Natural killer cell (primary cell): ENCODE measurements around the gene S100A9. TPM values are rescaled to one million over a fixed set of nuclear protein-coding genes. Genes with fewer than 3 reads are reported as not detected.

ENCODE experiments used
- ATAC-seq, 3 donors: fragments of 150-1000 bp in 2 of 3; fragments of 200-7000 bp in 1 of 3; cut with Tn5 transposase; 1 replicate in 1 of 3; 2 replicates in 2 of 3; pipeline ENCODE4 v1.10.0; 2021; ENCODE audit warnings: mild to moderate bottlenecking in 2 of 3, moderate library complexity in 2 of 3
- DNase-seq, 2 donors: peaks; one replicate each; pipeline versions ENCODE4 v3.0.0 to v3.0.0-alpha.2; 2013 to 2021; ENCODE audit warnings: mixed read lengths in 1 of 2
- H3K27ac ChIP-seq: one replicate; pipeline ENCODE4 v1.5.1; 2013; ENCODE audit warnings: mild to moderate bottlenecking, low read length
- H3K27me3 ChIP-seq: one replicate; pipeline ENCODE4 v1.6.1; 2013; ENCODE audit warnings: low read length; ENCODE audit not compliant: control insufficient read depth, insufficient read depth
- H3K36me3 ChIP-seq: one replicate; pipeline ENCODE4 v1.6.1; 2013; ENCODE audit warnings: low read length; ENCODE audit not compliant: control insufficient read depth, insufficient read depth
- H3K4me1 ChIP-seq: one replicate; pipeline ENCODE4 v1.6.1; 2013; ENCODE audit warnings: low read length; ENCODE audit not compliant: control insufficient read depth, insufficient read depth
- H3K4me3 ChIP-seq: one replicate; pipeline ENCODE4 v1.5.1; 2013; ENCODE audit warnings: low read length
- H3K9me3 ChIP-seq: one replicate; pipeline ENCODE4 v1.6.1; 2013; ENCODE audit warnings: low read length; ENCODE audit not compliant: control insufficient read depth, insufficient read depth
- H3K27ac Mint-ChIP-seq, 2 donors: one replicate each; pipeline ENCODE4 v1.8.0; 2022; ENCODE audit warnings: mild to moderate bottlenecking in 2 of 2, mixed read lengths in 2 of 2, moderate library complexity in 1 of 2
- H3K27me3 Mint-ChIP-seq, 2 donors: one replicate each; pipeline ENCODE4 v1.8.0; 2022; ENCODE audit warnings: low read depth in 2 of 2, mixed read lengths in 2 of 2
- H3K36me3 Mint-ChIP-seq: one replicate; pipeline ENCODE4 v1.8.0; 2022; ENCODE audit warnings: mixed read lengths
- H3K4me1 Mint-ChIP-seq, 2 donors: one replicate each; pipeline ENCODE4 v1.8.0; 2022; ENCODE audit warnings: mixed read lengths in 2 of 2
- H3K4me3 Mint-ChIP-seq: one replicate; pipeline ENCODE4 v1.8.0; 2022; ENCODE audit warnings: mild to moderate bottlenecking, moderate library complexity, mixed read lengths
- H3K9me3 Mint-ChIP-seq, 2 donors: one replicate each; pipeline ENCODE4 v1.8.0; 2022; ENCODE audit warnings: mixed read lengths in 2 of 2
- CTCF ChIP-seq: fragments of 200-600 bp; IDR thresholded peaks from one replicate; pipeline ENCODE4 v1.8.0; 2022; ENCODE audit warnings: antibody characterized with exemption
- WGBS: methylation state at CpG from one replicate; pipeline ENCODE4 v1.1.7; 2013; ENCODE audit warnings: missing lambda C conversion rate; ENCODE audit not compliant: insufficient coverage; 5-methylcytosine and 5-hydroxymethylcytosine counted together
- intact Hi-C: fragments of 100-400 bp; cut with micrococcal nuclease; formaldehyde crosslinking; loops from one replicate; pipeline ENCODE4 v1.14.2; 2022
- total RNA-seq, 4 donors: library from RNA; stranded (reverse); fragments of 120-200 nt in 1 of 4; gene quantifications; one replicate each; pipeline versions ENCODE4 v1.2.3 to v1.2.4, GENCODE V29; 2013 to 2022

The S100A9 gene
- total RNA-seq, 3 donors from 2014 or later (not counting 1 experiment from before 2014, with no cell fraction given) = 13.1 to 334 (median 116) TPM

- ATAC-seq = no peak
- Histone ChIP-seq H3K36me3 (no peaks in the 10 kb centered on the region), H3K9me3 (no peaks in the 10 kb centered on the region), H3K4me1 (peaks cover 28% of the 10 kb centered on the region), H3K4me3 (no peak overlapping the region), H3K27ac (no peak overlapping the region), H3K27me3 (peaks cover 5% of the 10 kb centered on the region)
- TF ChIP-seq CTCF = no peak
- Mint-ChIP-seq H3K4me3 (no peak overlapping the region), H3K27ac (no peak overlapping the region), H3K27me3 (peaks cover 40 to 52% of the 10 kb centered on the region in 2 donors), H3K4me1 (peaks cover 11 to 16% of the 10 kb centered on the region in 2 donors), H3K36me3 (no peaks in the 10 kb centered on the region), H3K9me3 (no peaks in the 10 kb centered on the region)
- no peak for DNase-seq
- intact Hi-C loops = no loop called here
- WGBS = 91% methylated on average over 4 of the region's 4 CpGs
These were observed 16.2 kb upstream of the S100A9 start for GRCh38 chr1:153341431-153341934.

DNA sequence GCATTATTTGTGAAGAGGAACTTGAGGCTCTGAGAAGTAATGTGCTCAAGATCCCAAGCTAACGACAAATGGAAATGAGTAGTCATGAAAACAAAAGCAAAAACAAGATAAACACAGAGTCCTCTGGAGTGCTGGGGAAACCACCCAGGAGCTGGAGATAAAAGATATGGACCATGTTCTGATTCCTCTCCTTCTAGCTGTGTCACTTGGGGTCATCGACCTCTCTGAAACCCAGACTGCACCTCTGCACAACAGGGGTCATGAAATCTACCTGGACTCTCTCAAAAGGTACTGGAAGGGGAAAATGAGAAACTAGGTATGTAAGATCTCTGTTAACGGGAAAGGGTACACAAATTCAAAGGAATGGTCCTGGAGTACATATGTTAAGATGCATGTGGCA lies 15.5 kb upstream of the S100A9 start:
- no peak for TF ChIP-seq CTCF
- no peak overlapping the region for H3K27ac ChIP-seq
- peaks cover 17 to 20% of the 10 kb centered on the region in 2 donors for H3K4me1 Mint-ChIP-seq
- DNase-seq = no peak
- WGBS = 76% methylated on average over 3 of the region's 3 CpGs
- H3K27me3 ChIP-seq = peaks cover 5% of the 10 kb centered on the region
- peaks cover 30% of the 10 kb centered on the region for H3K4me1 ChIP-seq
- no peaks in the 10 kb centered on the region for H3K9me3 ChIP-seq
- no peaks in the 10 kb centered on the region for H3K36me3 ChIP-seq
- no peaks in the 10 kb centered on the region for H3K9me3 Mint-ChIP-seq
- no peaks in the 10 kb centered on the region for H3K36me3 Mint-ChIP-seq
- H3K4me3 ChIP-seq = no peak overlapping the region
- H3K4me3 Mint-ChIP-seq = no peak overlapping the region
- ATAC-seq = no peak
- no peak overlapping the region for H3K27ac Mint-ChIP-seq
- H3K27me3 Mint-ChIP-seq = peaks cover 46 to 56% of the 10 kb centered on the region in 2 donors
- intact Hi-C loops = no loop called here

DNA sequence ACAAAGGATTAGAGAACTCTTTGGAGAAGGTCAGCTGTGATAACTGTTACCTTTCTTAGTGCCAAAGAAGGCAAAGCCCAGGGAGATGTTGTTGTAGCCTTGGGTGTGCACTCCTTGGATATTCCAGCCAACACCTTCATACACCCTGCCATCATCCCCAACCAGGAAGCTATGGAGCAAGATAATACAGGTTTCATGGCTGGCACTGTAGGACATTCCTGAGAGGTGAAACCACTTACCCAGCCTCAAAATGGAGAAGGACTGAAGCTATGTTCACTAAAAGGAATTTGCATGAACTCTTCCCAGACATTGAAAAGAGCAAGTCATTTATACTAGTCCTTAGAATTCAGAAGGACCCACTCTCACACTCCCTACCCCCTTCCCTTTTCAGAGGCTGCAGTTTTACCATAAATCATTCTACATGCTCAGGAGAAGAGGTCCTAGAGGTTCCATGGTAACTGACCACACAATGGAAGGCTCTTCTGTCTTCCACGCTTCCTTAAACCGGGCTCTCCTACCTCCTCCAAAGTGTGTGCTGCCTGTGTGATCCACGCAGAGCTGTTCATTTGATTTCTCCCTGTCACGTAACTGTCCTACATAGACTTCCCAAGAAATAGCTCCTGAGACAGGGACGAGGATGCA lies 14.5 kb upstream of the S100A9 start:
- Mint-ChIP-seq H3K9me3 (no peaks in the 10 kb centered on the region), H3K27me3 (peaks cover 49 to 59% of the 10 kb centered on the region in 2 donors), H3K4me3 (no peak overlapping the region), H3K4me1 (peaks cover 17 to 20% of the 10 kb centered on the region in 2 donors), H3K27ac (no peak overlapping the region), H3K36me3 (no peaks in the 10 kb centered on the region)
- peaks cover 30% of the 10 kb centered on the region for H3K4me1 ChIP-seq
- no peaks in the 10 kb centered on the region for H3K36me3 ChIP-seq
- TF ChIP-seq CTCF = no peak
- intact Hi-C loops = no loop called here
- H3K27ac ChIP-seq = no peak overlapping the region
- H3K4me3 ChIP-seq = no peak overlapping the region
- no peak for ATAC-seq
- peaks cover 5% of the 10 kb centered on the region for H3K27me3 ChIP-seq
- WGBS = 31% methylated on average over 5 of the region's 5 CpGs
- DNase-seq = no peak
- no peaks in the 10 kb centered on the region for H3K9me3 ChIP-seq
